H9 (cell line): ENCODE measurements around the gene CDH16. TPM values are rescaled to one million over a fixed set of nuclear protein-coding genes. Genes with fewer than 3 reads are reported as not detected.

Source experiments
- DNase-seq: peaks from one replicate; pipeline ENCODE4 v3.0.0-alpha.2; 2017
- H2AFZ ChIP-seq: one replicate; pipeline ENCODE4 v1.6.1; 2013; ENCODE audit warnings: mild to moderate bottlenecking, low read length, control low read depth, moderate library complexity
- H2AK5ac ChIP-seq: 2 replicates; pipeline ENCODE4 v1.6.1; 2013; ENCODE audit warnings: low read length, control low read depth, mixed read lengths; ENCODE audit not compliant: insufficient read length
- H2BK120ac ChIP-seq: one replicate; pipeline ENCODE4 v1.6.1; 2013; ENCODE audit warnings: low read depth, mild to moderate bottlenecking, low read length, control low read depth, inconsistent platforms; ENCODE audit not compliant: poor library complexity, severe bottlenecking
- H2BK12ac ChIP-seq: 2 replicates; pipeline ENCODE4 v1.6.1; 2013; ENCODE audit warnings: low read length, control low read depth, mixed read lengths, low read depth; ENCODE audit not compliant: insufficient read length
- H2BK15ac ChIP-seq: 2 replicates; pipeline ENCODE4 v1.6.1; 2013; ENCODE audit warnings: low read depth, low read length, control low read depth
- H2BK20ac ChIP-seq: one replicate; pipeline ENCODE4 v1.6.1; 2013; ENCODE audit warnings: low read depth, mild to moderate bottlenecking, low read length, control low read depth, inconsistent platforms; ENCODE audit not compliant: poor library complexity, severe bottlenecking
- H2BK5ac ChIP-seq: 2 replicates; pipeline ENCODE4 v1.6.1; 2013; ENCODE audit warnings: low read length, control low read depth, mixed read lengths; ENCODE audit not compliant: insufficient read length
- H3K14ac ChIP-seq: 2 replicates; pipeline ENCODE4 v1.6.1; 2013; ENCODE audit warnings: low read length, control low read depth; ENCODE audit not compliant: insufficient read depth
- H3K18ac ChIP-seq: 2 replicates; pipeline ENCODE4 v1.6.1; 2013; ENCODE audit warnings: low read depth, mild to moderate bottlenecking, mixed read lengths, low read length, control low read depth; ENCODE audit not compliant: insufficient read length
- H3K23ac ChIP-seq: 2 replicates; pipeline ENCODE4 v1.6.1; 2013; ENCODE audit warnings: low read length, control low read depth, mixed read lengths, low read depth; ENCODE audit not compliant: insufficient read length
- H3K23me2 ChIP-seq: 2 replicates; pipeline ENCODE4 v1.6.1; 2013; ENCODE audit warnings: low read depth, mild to moderate bottlenecking, mixed read lengths, low read length, control low read depth; ENCODE audit not compliant: insufficient read length, poor library complexity, severe bottlenecking
- H3K27ac ChIP-seq: 2 replicates; pipeline ENCODE4 v1.5.1; 2013; ENCODE audit warnings: low read length, control low read depth, mixed read lengths, low read depth; ENCODE audit not compliant: insufficient read length
- H3K27me3 ChIP-seq: 2 replicates; pipeline ENCODE4 v1.6.1; 2013; ENCODE audit warnings: low read length, control low read depth, inconsistent platforms; ENCODE audit not compliant: insufficient read depth
- H3K4ac ChIP-seq: 2 replicates; pipeline ENCODE4 v1.6.1; 2013; ENCODE audit warnings: low read depth, mild to moderate bottlenecking, control low read depth, inconsistent platforms, low read length, moderate library complexity
- H3K4me1 ChIP-seq: 2 replicates; pipeline ENCODE4 v1.6.1; 2013; ENCODE audit warnings: low read length, control low read depth, inconsistent platforms; ENCODE audit not compliant: insufficient read depth
- H3K4me2 ChIP-seq: 2 replicates; pipeline ENCODE4 v1.6.1; 2013; ENCODE audit warnings: low read length, control low read depth, mixed read lengths; ENCODE audit not compliant: insufficient read length, insufficient read depth
- H3K56ac ChIP-seq: 2 replicates; pipeline ENCODE4 v1.6.1; 2013; ENCODE audit warnings: low read depth, mild to moderate bottlenecking, mixed read lengths, low read length, control low read depth; ENCODE audit not compliant: insufficient read length
- H3K79me1 ChIP-seq: 2 replicates; pipeline ENCODE4 v1.6.1; 2013; ENCODE audit warnings: low read depth, mild to moderate bottlenecking, moderate library complexity, low read length, control low read depth, inconsistent platforms; ENCODE audit not compliant: insufficient read depth, poor library complexity, severe bottlenecking
- H3K79me2 ChIP-seq: 2 replicates; pipeline ENCODE4 v1.6.1; 2013; ENCODE audit warnings: low read length, control low read depth, inconsistent platforms; ENCODE audit not compliant: insufficient read depth
- H3K9ac ChIP-seq: 2 replicates; pipeline ENCODE4 v1.6.1; 2013; ENCODE audit warnings: low read length, control low read depth, mixed read lengths; ENCODE audit not compliant: insufficient read length; ENCODE audit errors: extremely low read depth
- H3K9me3 ChIP-seq: one replicate; pipeline ENCODE4 v1.6.1; 2013; ENCODE audit warnings: low read depth, low read length, inconsistent platforms; ENCODE audit not compliant: control insufficient read depth
- H3T11ph ChIP-seq: one replicate; pipeline ENCODE4 v1.6.1; 2013; ENCODE audit warnings: mild to moderate bottlenecking, low read length, control low read depth, inconsistent platforms
- H4K20me1 ChIP-seq: one replicate; pipeline ENCODE4 v1.6.1; 2013; ENCODE audit not compliant: control insufficient read depth, insufficient read length, insufficient read depth
- H4K5ac ChIP-seq: 2 replicates; pipeline ENCODE4 v1.6.1; 2013; ENCODE audit warnings: low read depth, mild to moderate bottlenecking, mixed read lengths, low read length, control low read depth; ENCODE audit not compliant: insufficient read length
- H4K8ac ChIP-seq: replicated peaks from 2 replicates; pipeline ENCODE4 v1.6.1; 2013; ENCODE audit warnings: low read length, control low read depth, mixed read lengths, low read depth; ENCODE audit not compliant: insufficient read length
- H4K91ac ChIP-seq: 2 replicates; pipeline ENCODE4 v1.6.1; 2013; ENCODE audit warnings: low read depth, mild to moderate bottlenecking, moderate library complexity, mixed read lengths, low read length, control low read depth; ENCODE audit not compliant: insufficient read length
- H3K27ac Mint-ChIP-seq, 3 experiments: 2 replicates in 2 of 3; 3 replicates in 1 of 3; pipeline ENCODE4 v1.8.0; 2020 to 2021; ENCODE audit warnings: mixed read lengths in 3 of 3, mild to moderate bottlenecking in 1 of 3, moderate library complexity in 1 of 3
- H3K27me3 Mint-ChIP-seq: 2 replicates; pipeline ENCODE4 v1.8.0; 2021; ENCODE audit warnings: low read depth, mild to moderate bottlenecking, moderate library complexity, mixed read lengths
- H3K36me3 Mint-ChIP-seq, 3 experiments: 2 replicates in 2 of 3; 3 replicates in 1 of 3; pipeline ENCODE4 v1.8.0; 2020 to 2021; ENCODE audit warnings: low read depth in 3 of 3, mixed read lengths in 3 of 3; ENCODE audit not compliant: insufficient read depth in 1 of 3
- H3K4me1 Mint-ChIP-seq, 2 experiments: 2 replicates each; pipeline ENCODE4 v1.8.0; 2020; ENCODE audit warnings: mixed read lengths in 2 of 2
- H3K4me3 Mint-ChIP-seq, 2 experiments: 2 replicates in 1 of 2; 3 replicates in 1 of 2; pipeline ENCODE4 v1.8.0; 2020 to 2021; ENCODE audit warnings: mild to moderate bottlenecking in 2 of 2, mixed read lengths in 2 of 2, moderate library complexity in 1 of 2
- H3K9me3 Mint-ChIP-seq, 2 experiments: 2 replicates in 1 of 2; 3 replicates in 1 of 2; pipeline ENCODE4 v1.8.0; 2020; ENCODE audit warnings: mild to moderate bottlenecking in 2 of 2, mixed read lengths in 2 of 2, moderate library complexity in 1 of 2
- WGBS: extraction: QIAGEN DNeasy Blood & Tissue Kit; methylation state at CpG from one replicate; pipeline ENCODE4 v1.1.7; 2013; ENCODE audit warnings: missing lambda C conversion rate, low lambda C conversion rate, mixed read lengths; ENCODE audit not compliant: insufficient read length; ENCODE audit errors: extremely low coverage; 5-methylcytosine and 5-hydroxymethylcytosine counted together
- total RNA-seq: library from RNA; stranded (reverse); gene quantifications from 2 replicates; pipeline ENCODE4 v1.2.1, GENCODE V29; 2021
- TF ChIP-seq, protein P1 (sequence below): fragments of 200-600 bp; sonication (generic); conservative IDR thresholded peaks from 3 replicates; pipeline ENCODE4 v1.8.0; 2021; ENCODE audit warnings: antibody characterized with exemption, mild to moderate bottlenecking

The CDH16 gene
- total RNA-seq, 1 experiment from 2014 or later, result not detected

DNA sequence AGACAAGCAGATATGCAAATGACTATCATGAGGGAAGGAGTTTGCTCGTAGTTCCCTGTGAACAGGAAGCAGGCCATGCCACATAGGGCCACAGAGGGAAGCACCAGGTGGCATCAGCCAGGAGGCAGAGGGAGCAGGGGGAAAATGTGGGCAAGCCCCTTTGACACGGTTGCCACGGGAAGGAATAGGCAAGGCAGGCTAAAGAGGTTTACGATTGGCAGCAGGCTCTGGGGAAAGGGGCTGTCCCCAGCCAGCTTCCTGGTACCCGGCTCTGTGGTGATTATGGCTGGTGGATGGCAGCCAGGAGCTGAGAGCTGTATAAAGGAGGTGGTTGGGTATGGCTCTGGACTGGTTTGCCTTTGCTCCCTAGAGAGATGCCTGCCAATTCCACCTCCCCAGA, 43.2 kb upstream of the CDH16 start:
- H3K27me3 Mint-ChIP-seq, result peaks cover 16% of the 10 kb centered on the region
- Histone ChIP-seq H2BK20ac (no peak overlapping the region), H2BK120ac (no peak overlapping the region), H4K91ac (no peak overlapping the region), H3K4ac (no peak overlapping the region), H2AFZ (no peak overlapping the region), H3K18ac (no peak overlapping the region), H3K79me1 (no peaks in the 10 kb centered on the region), H3K79me2 (no peaks in the 10 kb centered on the region), H2BK15ac (no peak overlapping the region), H3K9me3 (no peaks in the 10 kb centered on the region), H3K56ac (no peak overlapping the region), H3K27ac (no peak overlapping the region), H3T11ph (no peak overlapping the region), H4K8ac (no peak overlapping the region), H3K9ac (no peak overlapping the region), H3K4me2 (no peak overlapping the region), H4K20me1 (no peaks in the 10 kb centered on the region), H3K14ac (no peak overlapping the region), H2BK5ac (no peak overlapping the region), H3K23ac (no peak overlapping the region), H3K27me3 (no peaks in the 10 kb centered on the region), H2BK12ac (no peak overlapping the region), H2AK5ac (no peak overlapping the region), H3K23me2 (no peaks in the 10 kb centered on the region), H4K5ac (no peak overlapping the region), H3K4me1 (no peaks in the 10 kb centered on the region)
- WGBS, result no CpG with 5 or more reads among the region's 5 CpGs
- H3K4me3 Mint-ChIP-seq, result peak overlapping the region in 1 of 2 experiments; percentile 79; a peak in 1 of 5 replicates
- peaks cover 4 to 15% of the 10 kb centered on the region in 2 experiments for H3K4me1 Mint-ChIP-seq
- H3K27ac Mint-ChIP-seq, result no peak overlapping the region
- TF ChIP-seq, protein P1, sequence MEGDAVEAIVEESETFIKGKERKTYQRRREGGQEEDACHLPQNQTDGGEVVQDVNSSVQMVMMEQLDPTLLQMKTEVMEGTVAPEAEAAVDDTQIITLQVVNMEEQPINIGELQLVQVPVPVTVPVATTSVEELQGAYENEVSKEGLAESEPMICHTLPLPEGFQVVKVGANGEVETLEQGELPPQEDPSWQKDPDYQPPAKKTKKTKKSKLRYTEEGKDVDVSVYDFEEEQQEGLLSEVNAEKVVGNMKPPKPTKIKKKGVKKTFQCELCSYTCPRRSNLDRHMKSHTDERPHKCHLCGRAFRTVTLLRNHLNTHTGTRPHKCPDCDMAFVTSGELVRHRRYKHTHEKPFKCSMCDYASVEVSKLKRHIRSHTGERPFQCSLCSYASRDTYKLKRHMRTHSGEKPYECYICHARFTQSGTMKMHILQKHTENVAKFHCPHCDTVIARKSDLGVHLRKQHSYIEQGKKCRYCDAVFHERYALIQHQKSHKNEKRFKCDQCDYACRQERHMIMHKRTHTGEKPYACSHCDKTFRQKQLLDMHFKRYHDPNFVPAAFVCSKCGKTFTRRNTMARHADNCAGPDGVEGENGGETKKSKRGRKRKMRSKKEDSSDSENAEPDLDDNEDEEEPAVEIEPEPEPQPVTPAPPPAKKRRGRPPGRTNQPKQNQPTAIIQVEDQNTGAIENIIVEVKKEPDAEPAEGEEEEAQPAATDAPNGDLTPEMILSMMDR, result no peak
- DNase-seq, result no peak
- H3K36me3 Mint-ChIP-seq, result no peaks in the 10 kb centered on the region; a peak in 1 of 7 replicates
- no peaks in the 10 kb centered on the region for H3K9me3 Mint-ChIP-seq
